Panc1 (cell line): ENCODE measurements around the gene TMEM63C. TPM values are rescaled to one million over a fixed set of nuclear protein-coding genes. Genes with fewer than 3 reads are reported as not detected.

Experiments
- ATAC-seq: fragments of 200-7000 bp; cut with Tn5 transposase; 2 replicates; pipeline ENCODE4 v1.9.1; 2020; ENCODE audit warnings: mild to moderate bottlenecking, moderate library complexity
- BruUV-seq: library from RNA; stranded (reverse); fragments of 400-500 nt; replicated peaks from 2 replicates; lab custom pipeline; 2021; lab: Mats Ljungman, UMichigan
- CTCF ChIA-PET: fragments of 300-600 bp; sonication (Branson Sonifier 250); formaldehyde crosslinking; loops from one replicate; lab custom pipeline; 2022; ENCODE audit warnings: antibody characterized with exemption; lab: Charles Lee
- POLR2A ChIA-PET: fragments of 300-600 bp; sonication (Branson Sonifier 250); formaldehyde crosslinking; loops from one replicate; lab custom pipeline; 2022; ENCODE audit warnings: antibody characterized with exemption; lab: Charles Lee
- DNase-seq: peaks from one replicate; pipeline ENCODE4 v3.0.0-alpha.2; 2010; ENCODE audit warnings: low read depth, low spot score
- H3K27ac ChIP-seq: 2 replicates; pipeline ENCODE4 v1.5.1; 2011; ENCODE audit warnings: mild to moderate bottlenecking, low read length, inconsistent platforms
- H3K27me3 ChIP-seq: fragments of 200-500 bp; sonication (Bioruptor generic); 2 replicates; pipeline ENCODE4 v1.6.0; 2014; ENCODE audit warnings: low read length, inconsistent platforms; ENCODE audit not compliant: control insufficient read depth, insufficient read depth
- H3K36me3 ChIP-seq: fragments of 200-500 bp; sonication (Bioruptor generic); 2 replicates; pipeline ENCODE4 v1.5.1; 2014; ENCODE audit warnings: inconsistent platforms, mild to moderate bottlenecking, low read length, moderate library complexity; ENCODE audit not compliant: control insufficient read depth, insufficient read depth
- H3K4me1 ChIP-seq: 2 replicates; pipeline ENCODE4 v1.5.1; 2011; ENCODE audit warnings: inconsistent platforms, mild to moderate bottlenecking, low read length, moderate library complexity; ENCODE audit not compliant: control insufficient read depth, insufficient read depth
- H3K4me3 ChIP-seq, 2 experiments: 2 replicates each; pipeline ENCODE4 v1.5.1; 2011 to 2012; ENCODE audit warnings: low read depth in 2 of 2, low read length in 2 of 2, mild to moderate bottlenecking in 2 of 2, inconsistent platforms in 1 of 2, moderate library complexity in 1 of 2
- H3K9me3 ChIP-seq: fragments of 200-500 bp; sonication (Bioruptor generic); 2 replicates; pipeline ENCODE4 v1.5.1; 2014; ENCODE audit warnings: low read depth, mild to moderate bottlenecking, inconsistent platforms, low read length, moderate library complexity; ENCODE audit not compliant: control insufficient read depth, insufficient read depth
- POLR2AphosphoS5 ChIP-seq: IDR thresholded peaks from 2 replicates; pipeline ENCODE4 v1.6.1; 2012; ENCODE audit warnings: mild to moderate bottlenecking, low read depth, low read length, moderate library complexity
- REST ChIP-seq, 2 experiments: IDR thresholded peaks; 2 replicates each; pipeline ENCODE4 v1.6.1; 2011 to 2012; ENCODE audit warnings: low read depth in 2 of 2, control low read depth in 1 of 2, low read length in 1 of 2, mild to moderate bottlenecking in 1 of 2, moderate library complexity in 1 of 2; ENCODE audit not compliant: insufficient read depth in 1 of 2
- SIN3A ChIP-seq: IDR thresholded peaks from 2 replicates; pipeline ENCODE4 v1.6.1; 2012; ENCODE audit warnings: low read depth, mild to moderate bottlenecking, low read length, moderate library complexity, borderline replicate concordance; ENCODE audit not compliant: insufficient read depth
- TCF7L2 ChIP-seq: IDR thresholded peaks from 2 replicates; pipeline ENCODE4 v1.6.1; 2011; ENCODE audit warnings: mild to moderate bottlenecking, low read depth, low read length, inconsistent platforms
- in situ Hi-C: cut with HindIII; loops from 2 replicates; pipeline ENCODE4 v1.10.0; 2016; ENCODE audit warnings: low sequenced_read_pairs, low pct_unique_long_range_greater_than_20kb
- intact Hi-C: fragments of 100-400 bp; cut with micrococcal nuclease; formaldehyde crosslinking; loops from one replicate; pipeline ENCODE4 v1.10.0; 2022; ENCODE audit not compliant: unreplicated experiment
- total RNA-seq: library from RNA; stranded (reverse); gene quantifications from one replicate; pipeline ENCODE4 v1.2.1, GENCODE V29; 2021; ENCODE audit not compliant: unreplicated experiment
- TF ChIP-seq, protein P1 (sequence below): fragments of 450-650 bp; IDR thresholded peaks from 2 replicates; pipeline ENCODE4 v1.5.1; 2017; ENCODE audit warnings: mild to moderate bottlenecking

Gene TMEM63C
- total RNA-seq, 1 experiment from 2014 or later: 2.4 TPM

DNA sequence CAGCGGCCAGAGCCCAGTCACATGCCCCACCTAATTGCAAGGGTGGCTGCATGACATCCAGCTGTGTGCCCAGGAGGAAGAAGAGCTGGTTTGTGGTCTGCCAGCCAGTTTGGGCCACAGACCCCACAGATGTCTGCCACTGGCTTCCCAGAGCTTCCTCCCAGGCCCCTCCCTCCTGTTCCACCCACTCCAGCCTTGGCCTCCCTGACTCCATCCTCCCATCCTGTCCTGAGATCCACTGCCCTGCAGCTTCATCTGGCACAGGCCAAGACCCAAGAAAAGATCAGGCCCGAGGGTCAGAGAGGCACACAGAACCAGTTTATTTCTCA, 83.6 kb downstream of the TMEM63C start:
- BruUV-seq: no TSS peak
- ChIA-PET POLR2A (no interaction called here), CTCF (interaction anchor here (0.7 kb wide), 1 partner anchor 256 kb away, joined by 8 read pairs; no protein-coding TSS in a partner anchor)
- Histone ChIP-seq H3K27ac (no peak overlapping the region), H3K27me3 (no peaks in the 10 kb centered on the region), H3K4me3 (no peak overlapping the region), H3K9me3 (no peaks in the 10 kb centered on the region), H3K4me1 (peaks cover 4% of the 10 kb centered on the region), H3K36me3 (no peaks in the 10 kb centered on the region)
- DNase-seq (no peak), ATAC-seq (no peak)
- in situ Hi-C loops: no loop called here
- intact Hi-C loops: no loop called here
- TF ChIP-seq POLR2AphosphoS5 (no peak), TCF7L2 (no peak), SIN3A (no peak), REST (IDR thresholded peaks at IDR 0.05; ENCODE audit: insufficient read depth in 1 of 2, low read depth in 2 of 2, low read length in 1 of 2) (no peak)
- TF ChIP-seq, protein P1, sequence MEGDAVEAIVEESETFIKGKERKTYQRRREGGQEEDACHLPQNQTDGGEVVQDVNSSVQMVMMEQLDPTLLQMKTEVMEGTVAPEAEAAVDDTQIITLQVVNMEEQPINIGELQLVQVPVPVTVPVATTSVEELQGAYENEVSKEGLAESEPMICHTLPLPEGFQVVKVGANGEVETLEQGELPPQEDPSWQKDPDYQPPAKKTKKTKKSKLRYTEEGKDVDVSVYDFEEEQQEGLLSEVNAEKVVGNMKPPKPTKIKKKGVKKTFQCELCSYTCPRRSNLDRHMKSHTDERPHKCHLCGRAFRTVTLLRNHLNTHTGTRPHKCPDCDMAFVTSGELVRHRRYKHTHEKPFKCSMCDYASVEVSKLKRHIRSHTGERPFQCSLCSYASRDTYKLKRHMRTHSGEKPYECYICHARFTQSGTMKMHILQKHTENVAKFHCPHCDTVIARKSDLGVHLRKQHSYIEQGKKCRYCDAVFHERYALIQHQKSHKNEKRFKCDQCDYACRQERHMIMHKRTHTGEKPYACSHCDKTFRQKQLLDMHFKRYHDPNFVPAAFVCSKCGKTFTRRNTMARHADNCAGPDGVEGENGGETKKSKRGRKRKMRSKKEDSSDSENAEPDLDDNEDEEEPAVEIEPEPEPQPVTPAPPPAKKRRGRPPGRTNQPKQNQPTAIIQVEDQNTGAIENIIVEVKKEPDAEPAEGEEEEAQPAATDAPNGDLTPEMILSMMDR: no peak

- no peak overlapping the region for H3K27ac ChIP-seq
- no peak for DNase-seq
- no peak overlapping the region for H3K4me3 ChIP-seq
- no TSS peak for BruUV-seq
- intact Hi-C loops: no loop called here
- TF ChIP-seq, protein P1: no peak
- TF ChIP-seq TCF7L2 (no peak), SIN3A (no peak), REST (IDR thresholded peaks at IDR 0.05; ENCODE audit: insufficient read depth in 1 of 2, low read depth in 2 of 2, low read length in 1 of 2) (no peak), POLR2AphosphoS5 (no peak)
- H3K36me3 ChIP-seq: no peaks in the 10 kb centered on the region
- ChIA-PET POLR2A (no interaction called here), CTCF (interaction anchor here (0.7 kb wide), 1 partner anchor 257 kb away, joined by 8 read pairs; no protein-coding TSS in a partner anchor)
- H3K27me3 ChIP-seq: no peaks in the 10 kb centered on the region
- in situ Hi-C loops: no loop called here
- ATAC-seq: no peak
- H3K4me1 ChIP-seq: peaks cover 4% of the 10 kb centered on the region
- H3K9me3 ChIP-seq: no peaks in the 10 kb centered on the region
Measured at GRCh38 chr14:77265561-77266335, 84.2 kb downstream of the TMEM63C start.
